GM23248 (cell line): ENCODE results near the gene DUS2.

Source experiments
- EZH2 ChIP-seq: fragments of 200-600 bp; sonication (generic); IDR thresholded peaks from 2 replicates; pipeline ENCODE4 v1.6.1; 2018; ENCODE audit warnings: antibody characterized with exemption, mild to moderate bottlenecking; ENCODE audit not compliant: insufficient read depth, poor library complexity, severe bottlenecking
- EZH2phosphoT487 ChIP-seq: fragments of 200-600 bp; sonication (generic); IDR thresholded peaks from 2 replicates; pipeline ENCODE4 v1.6.1; 2018; ENCODE audit warnings: antibody characterized with exemption, moderate library complexity, mild to moderate bottlenecking, low read depth; ENCODE audit not compliant: insufficient read depth

DNA sequence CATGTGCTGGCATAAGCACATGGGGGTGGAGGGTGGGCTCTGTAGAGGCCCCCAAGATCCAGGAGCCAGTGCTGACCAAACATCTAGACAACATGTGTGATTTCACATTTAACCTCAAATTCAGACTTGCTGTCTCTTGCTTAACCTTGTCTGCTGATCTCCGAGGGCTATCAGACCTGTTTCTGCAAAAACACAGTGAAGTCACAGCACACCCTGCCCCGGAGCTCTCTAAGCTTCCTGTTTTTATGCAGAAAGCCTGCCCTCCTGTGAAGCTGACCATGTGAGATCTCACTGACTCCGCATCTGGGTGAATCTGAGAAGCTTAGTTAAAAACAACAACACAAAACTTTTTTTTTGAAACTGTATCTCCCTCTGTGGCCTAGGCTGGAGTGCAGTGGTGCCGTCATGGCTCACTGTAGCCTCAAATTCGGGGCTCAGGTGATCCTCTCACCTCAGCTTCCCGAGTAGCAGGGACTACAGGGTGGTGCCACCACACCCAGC lies 17.2 kb upstream of the DUS2 start:
- no peak for TF ChIP-seq EZH2
- no peak for TF ChIP-seq EZH2phosphoT487
